A204.1 (cell line): ENCODE measurements around the gene POP4.

Source experiments
- FAIRE-seq: peaks from 2 replicates; lab custom pipeline; 2012; peaks lifted over from hg19 to GRCh38; lab: Jason Lieb, UNC

POP4 gene

GRCh38 chr19:29663861-29664752, 58.0 kb downstream of the POP4 start:
- no peak for FAIRE-seq

- no peak for FAIRE-seq
Observed at GRCh38 chr19:29664753-29665214, 58.7 kb downstream of the POP4 start.

DNA sequence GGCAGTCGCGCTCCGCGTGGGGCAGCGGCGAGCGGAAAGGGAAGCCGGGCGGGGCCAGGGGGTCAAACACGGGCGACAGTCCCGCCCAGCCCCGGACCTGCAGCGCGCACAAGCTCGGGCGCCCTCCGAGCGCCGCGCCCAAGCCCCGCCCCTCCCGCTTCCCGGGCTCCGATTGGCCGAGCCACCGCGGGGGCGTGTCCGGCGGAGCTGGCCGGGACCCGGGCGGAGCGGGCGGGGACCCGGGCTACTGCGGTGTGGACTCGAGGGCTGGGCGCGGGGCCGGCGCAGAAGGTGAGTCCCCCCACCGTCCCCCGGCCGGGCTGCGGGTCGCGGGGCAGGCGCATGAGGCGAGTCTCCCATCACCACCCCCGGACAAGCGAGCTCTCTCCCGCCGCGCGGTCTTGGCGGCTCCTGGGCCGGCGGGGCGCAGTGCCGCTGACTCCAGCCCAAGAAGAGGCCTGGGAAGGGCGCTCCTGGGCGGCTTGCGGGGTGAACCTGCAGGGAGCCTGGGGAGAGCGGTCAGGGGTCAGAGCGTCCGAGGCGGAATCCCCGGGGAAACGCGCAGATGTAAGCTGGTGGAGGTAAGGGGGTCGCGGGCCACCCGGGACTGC, 59.2 kb downstream of the POP4 start, which contains the start of gene PLEKHF1:
Gene PLEKHF1 (plus strand): TSS at position 247 of the 611 bp plus-strand sequence. CDS start 8,379 bp downstream, outside the sequence.
- FAIRE-seq, result no peak

- FAIRE-seq, result no peak
Observed at GRCh38 chr19:29665826-29666577, 59.9 kb downstream of the POP4 start.
